Stimulated activated CD4-positive, alpha-beta T cell treated with anti-CD3 and anti-CD28 coated beads, TNF-alpha, amount 100 ng/mL, for 4 hours (primary cell): ENCODE measurements around the gene ATP2B2.
"Not testable (repeated sequence)": the region's sequence is repeated elsewhere in the genome, so short reads cannot be mapped to it uniquely, and the experiment has no call there.

ENCODE experiments used
- DNase-seq, 3 experiments: peaks; one replicate each; pipeline ENCODE4 v3.0.0-alpha.2; 2020; ENCODE audit warnings: low read depth in 3 of 3

ATP2B2 gene

DNA sequence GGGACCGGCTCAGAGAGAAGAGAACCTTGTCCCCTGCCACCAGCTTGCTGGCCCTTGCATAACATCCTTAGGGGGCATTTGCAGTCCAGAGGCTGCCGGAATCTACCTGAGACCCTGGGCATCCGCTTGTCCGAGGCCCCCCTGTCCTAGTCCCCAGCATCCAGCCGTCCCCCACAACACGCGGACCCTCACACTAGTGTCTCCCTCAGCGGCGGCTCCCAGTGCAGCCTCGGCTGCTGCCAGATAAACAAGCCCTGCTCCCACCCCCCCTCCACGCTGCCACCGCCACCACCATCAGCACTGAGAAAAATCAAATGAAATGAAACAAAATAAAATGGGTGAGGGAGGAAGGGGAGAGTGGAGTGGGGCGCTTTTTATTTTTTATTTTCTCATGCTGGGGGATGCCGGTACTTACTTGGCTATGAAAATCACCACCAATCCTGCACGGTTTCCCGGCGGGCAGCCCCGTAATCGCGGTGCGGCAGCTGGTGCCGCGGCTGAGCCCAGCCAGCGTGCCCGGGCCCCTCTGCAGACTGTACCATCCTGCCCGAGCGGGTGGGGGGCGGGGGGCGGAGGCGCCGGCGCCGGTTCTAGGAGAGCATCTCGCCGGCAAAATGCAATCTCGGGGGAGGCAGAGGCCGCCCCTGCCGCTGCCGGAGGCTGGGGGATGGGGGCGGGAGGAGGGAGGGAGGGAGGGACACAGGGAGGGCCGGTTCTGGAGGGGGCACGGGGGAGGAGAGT is at the start of gene ATP2B2:
Gene ATP2B2, minus strand, starts transcription at position 537 of the 741 bp plus-strand sequence. CDS start 56,043 bp downstream, outside the sequence.
- no peak for DNase-seq

DNA sequence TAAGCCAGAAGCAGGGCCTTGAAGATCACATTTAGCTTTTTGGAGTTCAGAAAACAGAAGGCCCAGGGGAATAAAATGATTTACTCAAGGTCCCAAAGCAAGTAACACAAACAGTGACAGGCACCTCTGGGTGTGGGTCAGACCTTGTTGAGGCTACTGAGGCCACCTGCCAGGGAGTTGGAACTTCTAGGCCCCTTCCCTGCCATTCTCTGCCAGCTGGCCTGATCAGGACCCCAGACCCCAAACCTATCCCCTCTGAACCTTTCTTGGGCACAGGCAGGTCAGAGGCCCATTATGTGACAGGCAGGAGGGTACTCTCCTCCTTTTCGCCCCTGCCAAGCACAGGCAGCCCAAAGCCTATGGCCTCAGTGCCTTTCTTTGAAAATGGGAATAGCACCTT is 49.4 kb upstream of the ATP2B2 start:
- no peak for DNase-seq

DNA sequence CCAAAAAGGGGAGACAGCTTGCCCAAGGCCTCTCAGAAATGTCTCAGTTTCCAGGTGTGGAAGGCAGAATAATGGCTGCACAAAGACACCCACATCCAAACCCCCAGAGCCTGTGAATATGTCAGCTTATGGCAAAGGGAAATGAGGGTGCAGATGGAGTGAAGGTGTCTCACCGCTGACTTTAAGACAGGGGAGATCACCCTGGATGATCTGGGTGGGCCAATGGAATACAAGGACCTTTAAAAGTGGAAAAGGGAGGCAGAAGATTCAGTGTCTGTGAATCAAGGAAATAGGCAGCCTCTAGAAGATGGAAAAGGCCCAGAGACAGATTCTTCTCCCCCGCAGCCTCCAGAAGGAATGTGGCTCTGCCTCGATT is 48.8 kb upstream of the ATP2B2 start:
- DNase-seq: no peak

DNA sequence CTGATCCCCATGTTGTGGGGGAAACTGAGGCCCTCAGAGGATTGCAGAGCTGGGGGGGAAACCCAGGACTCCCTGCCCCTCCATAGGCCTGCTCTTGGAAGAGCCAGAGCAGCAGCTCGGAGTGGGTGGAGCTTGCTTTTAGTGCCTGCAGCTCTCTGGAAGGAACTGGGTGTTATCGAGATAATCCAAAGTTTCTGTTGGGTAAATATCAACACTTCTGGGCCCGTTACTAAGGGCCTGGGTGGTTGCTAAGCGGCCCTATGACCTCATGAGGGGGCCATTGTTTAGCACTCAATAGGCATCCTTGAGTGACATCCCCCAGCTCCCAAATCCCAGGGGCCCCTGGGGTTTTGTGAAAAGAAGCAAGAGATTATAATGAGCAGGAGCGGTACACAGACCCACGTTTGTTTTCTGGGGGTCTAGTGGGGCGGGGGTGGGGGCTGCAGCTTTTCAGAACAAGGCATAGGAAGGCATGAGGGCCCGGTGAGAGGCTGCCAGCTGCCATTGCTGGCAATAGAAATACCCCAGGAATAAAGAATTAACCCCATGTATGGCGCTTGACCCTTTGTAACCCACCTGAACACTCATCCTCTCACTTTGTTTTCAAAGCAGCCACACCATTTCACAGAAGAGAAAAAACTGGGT is 48.3 kb upstream of the ATP2B2 start:
- no peak for DNase-seq

- DNase-seq: no peak
Measured at GRCh38 chr3:10552631-10552943, 47.2 kb upstream of the ATP2B2 start.

DNA sequence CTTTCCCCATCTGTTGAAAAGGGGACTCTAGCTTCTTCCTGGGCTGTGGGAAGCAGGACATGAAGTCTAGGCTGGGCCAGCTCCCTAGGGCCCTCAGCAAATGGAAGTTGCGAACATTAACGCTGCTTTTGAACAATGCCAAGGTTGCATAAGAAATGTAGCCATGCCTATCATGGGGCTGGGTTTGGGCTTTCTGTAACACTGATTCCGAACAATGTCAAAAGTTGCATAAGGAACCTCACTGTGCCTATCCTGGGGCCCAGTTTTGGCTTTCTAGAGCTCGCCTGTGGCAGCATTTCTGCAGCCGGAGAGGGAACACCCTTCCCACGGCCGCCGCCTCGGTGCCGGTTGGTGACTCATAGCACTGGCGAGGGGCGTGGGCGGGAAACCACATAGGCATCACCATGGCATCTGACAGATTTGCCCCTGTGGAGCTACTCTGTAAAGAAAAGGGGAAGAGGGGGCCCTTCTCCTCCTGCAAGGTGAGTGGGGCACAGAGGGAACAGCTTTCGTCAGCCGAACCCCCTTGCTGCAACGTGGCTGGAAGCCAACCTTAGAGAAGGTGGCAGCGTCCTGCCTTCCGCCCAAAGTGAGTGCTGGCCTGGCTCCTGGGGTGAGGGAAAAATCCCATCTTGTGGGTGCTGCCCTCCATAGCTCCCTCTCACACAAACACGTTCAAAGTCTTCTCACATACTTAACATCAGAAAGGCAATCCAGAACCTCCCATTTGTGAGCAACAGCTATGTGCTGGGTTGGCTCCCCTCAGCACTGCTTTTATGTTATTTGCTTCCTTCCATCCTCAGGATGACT is 46.6 kb upstream of the ATP2B2 start:
- DNase-seq: peak; percentile 69 to 79 (median 76)

GRCh38 chr3:10551139-10551538 is 45.8 kb upstream of the ATP2B2 start:
- no peak for DNase-seq

DNA sequence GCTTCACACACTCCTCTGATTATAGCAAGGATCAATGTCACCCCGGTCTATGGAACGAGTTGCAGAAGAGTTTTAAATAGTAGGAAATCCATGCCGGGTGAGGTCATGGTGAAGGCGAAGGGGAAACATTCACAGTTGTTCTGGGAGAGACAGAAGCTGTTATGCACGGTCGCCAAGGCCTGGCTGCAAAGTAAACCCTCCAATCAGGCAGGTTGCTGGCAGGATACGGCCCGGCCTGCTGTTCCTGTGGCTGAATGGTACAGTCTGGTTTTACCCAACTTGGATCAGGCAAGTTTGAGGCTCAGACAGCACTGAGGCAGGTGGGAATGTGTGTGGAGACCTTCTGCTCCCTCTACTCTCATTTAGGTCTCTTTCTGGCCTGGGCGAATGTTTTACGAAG is 45.3 kb upstream of the ATP2B2 start:
- no peak for DNase-seq

GRCh38 chr3:10549617-10550230 is 44.3 kb upstream of the ATP2B2 start:
- DNase-seq: no peak

- DNase-seq: peak in 1 of 3 experiments; percentile 14
Measured at GRCh38 chr3:10548992-10549391, 43.6 kb upstream of the ATP2B2 start.

DNA sequence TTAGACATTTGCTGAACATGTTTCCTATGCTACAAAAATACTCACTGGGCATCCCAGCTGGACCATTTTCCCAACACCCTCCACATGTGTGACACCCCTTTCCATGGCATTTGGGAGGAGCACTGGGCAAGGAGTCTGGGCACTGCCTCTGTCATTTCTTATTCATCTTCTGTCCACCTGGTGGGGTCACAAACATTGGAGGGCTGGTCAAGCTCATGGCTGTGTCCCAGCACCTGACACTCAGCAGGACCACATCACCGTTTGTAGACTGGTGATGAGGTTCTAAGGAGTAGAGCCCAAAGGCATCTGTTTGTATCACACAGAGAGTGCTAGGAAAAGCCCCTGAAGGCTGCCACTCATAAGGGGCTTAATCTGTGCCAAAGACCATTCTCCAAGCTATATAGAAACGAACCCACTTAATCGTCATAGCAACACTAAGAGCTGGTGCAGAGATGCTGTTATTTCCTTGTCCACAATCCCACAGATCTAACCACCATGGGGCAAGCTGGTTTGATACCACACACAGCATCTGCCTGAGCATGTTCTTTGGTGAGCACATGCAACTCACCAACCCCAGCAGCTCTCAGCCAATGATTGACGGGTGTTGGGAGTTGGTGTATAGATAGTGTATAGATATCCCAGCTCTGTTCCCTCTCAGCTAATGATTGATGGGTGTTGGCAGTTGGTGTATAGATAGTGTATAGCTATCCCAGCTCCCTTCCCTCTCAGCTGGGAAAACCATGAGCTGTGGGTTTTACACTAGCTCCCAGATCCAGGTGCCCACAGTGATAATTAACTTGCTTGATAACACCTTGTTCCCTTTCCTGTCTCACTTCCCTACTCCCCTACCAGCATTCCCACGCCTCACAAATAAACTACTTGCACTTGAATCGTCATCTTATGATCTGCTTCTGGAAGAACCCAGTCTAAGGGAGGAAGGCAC is 42.7 kb upstream of the ATP2B2 start:
- DNase-seq: no peak

DNA sequence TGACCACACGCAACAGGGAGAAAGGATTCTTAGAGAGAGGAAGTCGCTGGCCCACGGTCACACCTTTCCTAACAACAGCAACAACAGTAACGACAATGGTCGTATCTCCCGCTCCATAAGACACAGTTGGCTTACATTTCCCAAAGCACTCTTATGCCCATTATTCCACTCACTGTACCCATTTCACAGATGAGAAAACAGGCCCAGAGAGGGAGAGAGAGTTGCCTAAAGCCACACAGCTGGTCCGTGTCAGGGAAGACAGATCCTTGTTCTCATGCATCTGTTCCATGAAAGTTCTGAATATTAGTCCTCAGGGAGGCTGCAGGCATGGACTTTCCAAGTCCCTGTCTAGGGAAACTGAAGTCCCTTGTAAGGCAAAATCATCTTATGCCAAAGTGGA is 42.0 kb upstream of the ATP2B2 start:
- no peak for DNase-seq

DNA sequence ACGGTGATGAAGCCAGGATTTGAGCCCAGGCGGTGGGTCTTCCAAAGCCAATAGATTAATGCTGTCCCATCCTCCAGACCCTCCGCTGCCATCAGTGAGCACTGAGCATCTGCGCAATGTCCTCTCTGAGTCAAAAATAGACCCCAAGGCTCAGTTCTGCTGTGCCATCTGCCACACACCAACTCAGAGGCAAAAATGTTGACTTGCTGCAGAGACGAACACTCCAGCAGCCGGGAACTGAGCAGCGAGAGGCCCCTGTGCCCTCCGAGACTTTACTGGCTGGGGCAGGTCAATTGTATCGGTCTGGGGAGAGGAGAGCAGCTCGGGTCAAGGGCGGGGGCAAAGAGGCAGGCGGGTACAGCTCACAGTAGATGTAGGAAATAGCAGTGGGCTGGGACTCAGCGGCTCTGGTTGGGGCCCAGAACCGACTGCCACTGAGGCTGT is 41.5 kb upstream of the ATP2B2 start:
- DNase-seq: no peak

- no peak for DNase-seq
Measured at GRCh38 chr3:10546181-10546624, 40.8 kb upstream of the ATP2B2 start.

DNA sequence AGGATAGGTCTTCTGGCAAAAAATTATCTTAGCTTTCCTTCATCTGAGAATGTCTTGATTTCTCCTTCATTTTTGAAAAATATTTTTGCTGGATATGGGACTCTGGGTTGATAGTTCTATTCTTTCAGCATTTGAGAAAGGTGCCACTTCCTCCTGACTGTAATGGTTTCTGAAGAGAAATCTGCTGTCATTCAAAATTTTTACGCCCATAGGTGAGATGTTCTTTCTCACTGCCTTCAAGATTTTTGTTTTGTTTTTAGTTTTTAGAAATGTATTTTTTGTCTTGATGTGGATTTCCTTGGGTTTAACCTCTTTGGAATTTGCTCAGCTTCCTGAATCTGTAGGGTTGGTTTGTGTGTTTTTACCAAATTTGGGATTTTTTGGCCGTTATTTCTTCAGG is 37.1 kb upstream of the ATP2B2 start:
- no peak for DNase-seq

- DNase-seq: not testable (repeated sequence)
Measured at GRCh38 chr3:10540347-10540746, 35.0 kb upstream of the ATP2B2 start.

DNA sequence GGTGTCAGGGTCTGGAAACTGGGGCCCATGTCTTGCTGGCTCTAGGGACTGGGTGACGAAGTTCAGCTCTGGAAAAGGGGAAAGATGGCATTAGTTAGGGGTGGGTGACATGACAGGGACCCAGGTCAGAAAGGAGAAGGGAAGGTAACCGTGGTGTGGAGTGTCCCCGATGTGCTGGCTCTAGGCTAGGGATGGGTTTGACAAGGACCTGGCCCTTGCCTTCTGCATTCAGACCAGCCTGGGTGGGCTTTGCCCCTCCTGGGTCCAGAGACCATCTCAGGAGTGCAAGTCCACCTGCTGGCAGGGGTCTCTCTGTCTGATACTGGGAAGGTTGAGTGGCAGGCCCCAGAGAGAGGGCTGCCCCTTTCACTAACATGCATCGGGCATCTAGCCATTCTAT is 28.7 kb upstream of the ATP2B2 start:
- no peak for DNase-seq

DNA sequence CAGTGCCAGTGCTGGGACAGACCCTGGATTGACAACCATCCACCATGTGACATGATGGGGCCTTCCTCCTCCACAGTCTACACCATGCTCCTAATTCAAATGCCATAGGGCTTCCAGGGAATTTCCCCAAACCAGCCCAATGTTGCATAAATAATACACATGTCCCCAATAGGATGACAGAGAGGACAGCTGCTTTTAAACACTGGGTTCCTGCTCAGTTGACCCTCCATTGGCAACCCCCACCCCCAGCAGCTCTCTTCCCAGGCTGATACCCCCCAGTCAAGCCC is 28.3 kb upstream of the ATP2B2 start:
- no peak for DNase-seq

DNA sequence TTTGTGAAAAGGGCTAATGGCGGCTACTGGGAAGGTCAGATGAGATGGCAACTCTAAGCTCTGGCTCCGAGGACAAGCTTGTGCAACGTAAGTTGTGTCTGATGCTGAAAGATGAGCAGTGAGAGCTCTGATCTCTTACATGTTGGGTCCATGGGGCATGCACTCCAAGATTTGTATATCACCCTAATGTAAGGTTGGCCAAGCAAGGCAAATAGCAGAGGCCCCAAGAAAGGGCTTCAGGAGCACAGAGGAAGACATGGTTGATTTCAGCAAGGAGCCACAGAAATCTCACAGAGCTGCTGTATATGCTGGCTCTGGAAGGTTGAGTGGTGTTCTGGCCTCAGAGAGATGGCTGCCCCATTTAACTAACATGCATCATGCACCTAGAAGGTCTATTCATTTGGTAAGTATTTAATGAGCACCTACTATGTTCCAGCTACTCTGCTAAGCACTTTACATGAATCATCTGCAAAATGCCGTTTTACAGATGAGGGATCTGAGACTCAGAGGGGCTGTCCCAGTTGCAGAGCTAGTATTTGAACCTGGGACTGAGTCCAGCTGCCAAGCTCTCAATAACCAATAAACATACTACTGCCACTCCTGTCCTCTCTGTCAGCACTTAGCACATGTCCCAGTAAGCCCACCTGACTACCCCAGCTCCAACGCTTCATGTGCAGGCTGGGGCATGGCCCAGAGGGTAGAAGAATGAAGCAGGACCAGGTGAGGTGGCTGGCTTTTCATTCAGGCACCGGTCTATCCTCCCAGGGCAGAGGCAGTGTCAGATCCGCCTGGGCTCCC is 27.8 kb upstream of the ATP2B2 start:
- no peak for DNase-seq

GRCh38 chr3:10531031-10531430 is 25.6 kb upstream of the ATP2B2 start:
- no peak for DNase-seq

DNA sequence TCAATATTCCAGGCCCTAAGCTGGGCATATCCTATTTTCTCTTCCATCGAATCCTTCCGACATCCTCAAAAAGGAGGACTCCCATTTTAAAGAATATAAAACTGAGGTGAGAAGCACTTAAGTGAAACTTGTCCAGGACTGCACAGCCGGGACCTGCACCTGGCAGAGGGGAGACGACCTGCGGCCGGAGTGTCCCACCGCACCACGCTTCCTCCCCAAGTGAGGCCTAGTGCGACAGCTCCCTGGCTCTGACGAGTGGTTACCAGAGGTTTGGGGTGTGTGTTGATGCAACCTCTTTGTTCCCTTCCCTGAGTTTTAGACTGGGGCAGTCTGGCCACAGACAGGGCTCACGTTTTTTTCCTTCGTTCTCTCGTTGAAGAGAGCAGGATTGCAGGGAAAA is 24.9 kb upstream of the ATP2B2 start:
- no peak for DNase-seq
